ENCODE results near the gene ATP5MK.
"Not testable (repeated sequence)": the region's sequence is repeated elsewhere in the genome, so short reads cannot be mapped to it uniquely, and the experiment has no call there.

ATP5MK gene

GRCh38 chr10:103395754-103396066 lies 565 bp downstream of the ATP5MK start:
- DNase-seq, result no peak

DNA sequence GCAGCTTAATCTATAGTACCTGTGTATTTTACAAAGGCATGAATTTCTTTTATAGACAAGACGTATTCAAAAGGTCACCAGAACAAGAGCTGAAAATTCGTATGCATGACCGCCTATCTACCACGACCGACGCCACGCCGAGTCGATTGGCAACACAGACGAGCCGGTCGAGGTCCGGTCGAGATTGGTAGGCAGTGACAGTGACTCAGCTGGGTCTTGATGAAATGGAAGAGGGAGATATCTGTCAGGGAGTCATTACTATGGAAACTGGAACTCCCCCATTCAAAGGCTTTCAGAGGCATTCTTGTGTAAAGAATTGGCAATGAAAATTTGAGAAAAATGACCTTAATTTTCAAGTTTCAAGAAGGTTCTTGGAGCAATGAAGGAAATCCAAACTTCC lies 2.1 kb downstream of the ATP5MK start:
- no peak for DNase-seq

DNA sequence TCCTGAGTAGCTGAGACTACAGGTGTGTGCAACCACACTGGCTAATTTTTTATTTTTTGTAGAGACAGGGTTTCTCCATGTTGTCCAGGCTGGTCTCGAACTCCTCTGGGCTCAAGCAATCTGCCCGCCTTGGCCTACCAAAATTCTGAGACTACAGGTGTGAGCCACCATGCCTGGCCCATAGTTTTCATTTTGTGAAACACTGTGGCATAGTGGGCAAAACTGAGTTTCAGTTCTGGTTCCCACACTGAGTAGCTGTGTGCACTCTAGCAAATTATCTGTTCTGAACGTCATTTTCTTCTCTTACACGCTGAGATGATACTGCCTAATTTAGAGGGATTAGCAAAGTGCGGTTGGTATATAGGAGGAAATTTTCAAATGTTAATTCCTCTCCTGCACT lies 13.5 kb downstream of the ATP5MK start:
- no peak for DNase-seq

- no peak for DNase-seq
Measured at GRCh38 chr10:103374263-103374662, 22.0 kb downstream of the ATP5MK start.

- DNase-seq, result no peak
Measured at GRCh38 chr10:103373544-103373943, 22.7 kb downstream of the ATP5MK start.

- peak; percentile 76 for DNase-seq
Measured at GRCh38 chr10:103367782-103368518, 28.3 kb downstream of the ATP5MK start, which contains the start of gene TAF5. Gene TAF5 (plus strand): TSS chr10:103367976. CDS start chr10:103367990, 14 bp downstream.

DNA sequence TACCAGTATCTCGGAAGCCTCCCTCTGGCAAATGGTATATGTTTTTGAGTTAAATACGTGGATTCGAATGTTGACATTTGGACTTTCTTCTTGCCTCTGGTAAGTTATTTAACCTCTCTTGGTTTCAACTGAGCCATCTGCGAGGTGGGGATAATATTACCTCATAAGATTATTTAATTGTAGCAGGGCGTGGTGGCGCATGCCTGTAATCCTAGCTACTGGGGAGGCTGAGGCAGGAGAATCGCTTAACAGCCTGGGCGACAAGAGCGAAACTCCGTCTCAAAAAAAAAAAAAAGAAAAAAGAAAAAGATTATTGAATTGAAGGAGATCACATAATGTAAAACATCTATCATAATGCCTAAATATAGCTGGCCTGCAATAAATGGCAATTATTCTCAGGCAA lies 28.9 kb downstream of the ATP5MK start:
- no peak for DNase-seq

GRCh38 chr10:103360791-103361190 lies 35.5 kb downstream of the ATP5MK start:
- not testable (repeated sequence) for DNase-seq

DNA sequence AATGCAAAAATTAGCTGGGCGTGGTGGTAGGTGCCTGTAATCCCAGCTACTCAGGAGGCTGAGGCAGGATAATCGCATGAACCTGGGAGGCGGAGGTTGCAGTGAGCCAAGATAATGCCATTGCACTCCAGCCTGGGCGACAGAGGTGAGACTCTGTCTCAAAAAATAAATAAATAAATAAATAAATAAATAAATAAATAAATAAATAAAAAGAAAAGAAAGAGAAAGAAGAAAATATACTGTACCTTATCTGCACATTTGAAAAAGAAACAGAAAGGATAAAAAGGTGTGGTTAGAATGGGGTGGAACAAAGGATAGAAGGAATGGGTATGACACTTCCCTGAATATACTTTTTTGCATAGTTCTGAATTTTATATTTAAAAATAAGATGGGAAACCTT lies 36.8 kb downstream of the ATP5MK start:
- DNase-seq, result not testable (repeated sequence)

DNA sequence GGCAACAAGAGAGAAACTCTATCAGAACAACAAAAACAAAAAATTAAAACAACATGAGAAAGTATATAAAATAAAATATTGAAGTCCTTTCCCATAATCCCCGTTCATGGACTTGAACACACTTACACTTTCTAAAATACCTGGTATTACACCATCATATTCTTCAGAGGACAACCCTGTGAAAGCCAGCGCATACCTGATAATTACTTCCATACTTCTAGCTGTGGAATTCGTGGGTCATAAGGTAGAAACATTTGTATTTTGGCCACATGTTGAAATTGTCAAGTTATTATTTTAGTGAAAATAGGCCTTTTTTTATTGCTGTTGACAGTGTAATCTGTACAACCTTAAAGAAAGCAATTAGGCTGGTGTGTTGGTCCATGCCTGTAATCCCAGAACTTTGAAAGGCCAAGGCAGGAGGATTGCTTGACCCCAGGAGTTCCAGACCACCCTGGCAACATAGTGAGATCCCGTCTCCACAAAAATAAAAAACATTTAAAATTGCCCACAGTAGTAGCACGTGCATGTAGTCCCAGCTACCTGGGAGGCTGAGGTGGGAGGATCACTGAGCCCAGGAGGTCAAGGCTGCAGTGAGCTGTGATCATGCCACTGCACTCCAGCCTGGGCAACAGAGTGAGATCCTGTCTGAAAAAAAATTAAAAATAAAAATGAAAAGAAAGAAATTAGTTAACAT lies 40.2 kb downstream of the ATP5MK start:
- no peak for DNase-seq

- not testable (repeated sequence) for DNase-seq
Measured at GRCh38 chr10:103354567-103354966, 41.7 kb downstream of the ATP5MK start.

GRCh38 chr10:103353281-103353680 lies 43.0 kb downstream of the ATP5MK start:
- no peak for DNase-seq

DNA sequence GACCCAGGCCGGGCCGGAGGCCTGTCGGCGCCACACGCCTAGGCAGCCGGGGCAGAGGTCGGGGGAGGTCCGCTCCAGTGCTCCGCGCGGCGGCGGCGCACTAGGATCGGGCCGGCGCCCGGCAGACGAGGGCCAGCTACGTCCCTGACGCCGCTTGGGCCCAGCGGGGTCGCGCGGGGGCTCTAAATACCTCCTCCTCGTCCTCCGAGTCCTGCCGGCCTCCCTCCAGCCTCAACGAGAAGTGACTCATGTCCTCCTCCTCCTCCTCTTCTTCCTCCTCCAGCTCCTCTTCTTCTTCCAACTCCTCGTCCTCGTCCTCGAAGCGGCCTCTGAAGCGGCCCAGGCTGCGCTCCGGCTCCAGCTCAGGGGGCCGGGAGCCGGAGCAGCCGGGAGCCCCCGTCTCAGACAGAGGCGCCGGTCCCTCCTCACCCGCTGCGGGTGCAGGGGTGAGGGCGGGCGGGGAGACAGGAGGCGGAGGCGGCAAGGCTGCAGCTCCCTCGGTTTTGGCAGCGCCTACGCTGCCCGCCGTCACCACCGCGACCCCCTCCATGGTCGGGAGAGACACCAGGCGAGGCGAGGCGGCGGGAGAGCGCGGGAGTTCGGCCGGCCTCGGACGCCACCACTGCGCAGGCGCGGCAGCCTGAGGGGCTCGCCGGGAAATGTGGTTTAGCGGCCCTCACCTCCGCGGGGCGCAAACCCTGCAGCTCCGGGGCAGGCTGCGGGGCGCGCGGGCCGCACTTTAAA lies 45.6 kb downstream of the ATP5MK start, which contains the start of gene PCGF6:
Gene PCGF6 (minus strand): TSS at position 624 of the 744 bp plus-strand sequence. CDS start 74 bp downstream, at position 550.
- DNase-seq, result peak; percentile 50

DNA sequence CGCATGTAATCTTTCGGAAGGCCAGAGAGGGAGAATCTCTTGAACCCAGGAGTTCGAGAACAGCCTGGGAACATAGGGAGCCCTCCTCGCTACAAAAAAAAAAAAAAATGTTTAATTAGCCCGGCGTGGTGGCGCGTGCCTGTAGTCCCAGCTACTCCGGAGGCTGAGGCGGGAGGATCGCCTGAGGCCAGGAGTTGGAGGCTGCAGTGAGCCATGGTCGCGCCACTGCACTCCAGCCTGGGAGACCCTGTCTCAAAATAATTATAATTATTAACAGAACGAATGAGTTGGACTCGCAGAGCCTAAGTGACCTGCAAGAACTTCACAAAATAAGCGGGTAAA lies 46.1 kb downstream of the ATP5MK start:
- no peak for DNase-seq
